8988T (cell line): ENCODE results near the gene BMPR1B.
"Not testable (repeated sequence)": the region's sequence is repeated elsewhere in the genome, so short reads cannot be mapped to it uniquely, and the experiment has no call there.

Source experiments
- DNase-seq: peaks from one replicate; pipeline ENCODE4 v3.0.0; 2011

The BMPR1B gene

GRCh38 chr4:95093936-95094929 is 336.5 kb downstream of the BMPR1B start:
- no peak for DNase-seq

GRCh38 chr4:95095348-95095974 is 337.7 kb downstream of the BMPR1B start:
- DNase-seq, result no peak

- no peak for DNase-seq
These were observed 344.5 kb downstream of the BMPR1B start for GRCh38 chr4:95102162-95102790.

- DNase-seq, result no peak
These were observed 347.4 kb downstream of the BMPR1B start for GRCh38 chr4:95105112-95105511.

- DNase-seq, result no peak
These were observed 348.2 kb downstream of the BMPR1B start for GRCh38 chr4:95105983-95106382.

GRCh38 chr4:95106408-95106928 is 348.7 kb downstream of the BMPR1B start:
- DNase-seq, result no peak

- no peak for DNase-seq
These were observed 349.2 kb downstream of the BMPR1B start for GRCh38 chr4:95107004-95107403.

- DNase-seq, result no peak
These were observed 349.9 kb downstream of the BMPR1B start for GRCh38 chr4:95107635-95108034.

- DNase-seq, result no peak
These were observed 351.2 kb downstream of the BMPR1B start for GRCh38 chr4:95108883-95109421.

GRCh38 chr4:95114521-95114920 is 356.8 kb downstream of the BMPR1B start:
- DNase-seq, result no peak

- DNase-seq, result no peak
These were observed 360.7 kb downstream of the BMPR1B start for GRCh38 chr4:95118497-95118896.

- no peak for DNase-seq
These were observed 362.7 kb downstream of the BMPR1B start for GRCh38 chr4:95120456-95120855.

- no peak for DNase-seq
These were observed 364.2 kb downstream of the BMPR1B start for GRCh38 chr4:95122001-95122400.

- no peak for DNase-seq
These were observed 367.2 kb downstream of the BMPR1B start for GRCh38 chr4:95124906-95125504.

GRCh38 chr4:95129031-95129430 is 371.3 kb downstream of the BMPR1B start:
- no peak for DNase-seq

GRCh38 chr4:95129821-95130311 is 372.1 kb downstream of the BMPR1B start:
- no peak for DNase-seq

- DNase-seq, result not testable (repeated sequence)
These were observed 376.3 kb downstream of the BMPR1B start for GRCh38 chr4:95134016-95134415.

GRCh38 chr4:95139424-95139823 is 381.7 kb downstream of the BMPR1B start:
- DNase-seq, result not testable (repeated sequence)

- no peak for DNase-seq
These were observed 383.6 kb downstream of the BMPR1B start for GRCh38 chr4:95141361-95141760.

- no peak for DNase-seq
These were observed 385.2 kb downstream of the BMPR1B start for GRCh38 chr4:95142932-95143331.

GRCh38 chr4:95151255-95151654 is 393.5 kb downstream of the BMPR1B start:
- DNase-seq, result no peak

GRCh38 chr4:95153182-95153581 is 395.4 kb downstream of the BMPR1B start:
- DNase-seq, result no peak
